Astrocyte (in vitro differentiated cells and primary cell): ENCODE data around the gene SUV39H2. TPM values are rescaled to one million over a fixed set of nuclear protein-coding genes. Genes with fewer than 3 reads are reported as not detected.
"Not testable (repeated sequence)": the region's sequence is repeated elsewhere in the genome, so short reads cannot be mapped to it uniquely, and the experiment has no call there.

Experiments
- DNase-seq: peaks from one replicate; pipeline ENCODE4 v3.0.0-alpha.2; 2010; ENCODE audit warnings: low read depth
- FAIRE-seq: peaks from 2 replicates; lab custom pipeline; 2011; peaks lifted over from hg19 to GRCh38; lab: Jason Lieb, UNC
- H2AFZ ChIP-seq: 2 replicates; pipeline ENCODE4 v1.6.0; 2012; ENCODE audit warnings: low read depth, low read length, inconsistent platforms
- H3K27ac ChIP-seq: 2 replicates; pipeline ENCODE4 v1.5.1; 2011; ENCODE audit warnings: low read depth, low read length, inconsistent platforms
- H3K27me3 ChIP-seq: 2 replicates; pipeline ENCODE4 v1.6.0; 2011; ENCODE audit warnings: low read length, inconsistent platforms; ENCODE audit not compliant: insufficient read depth
- H3K36me3 ChIP-seq: 2 replicates; pipeline ENCODE4 v1.5.1; 2011; ENCODE audit warnings: low read length, inconsistent platforms; ENCODE audit not compliant: insufficient read depth
- H3K4me1 ChIP-seq: 2 replicates; pipeline ENCODE4 v1.5.1; 2011; ENCODE audit warnings: low read length, inconsistent platforms; ENCODE audit not compliant: insufficient read depth
- H3K4me2 ChIP-seq: 2 replicates; pipeline ENCODE4 v1.6.0; 2012; ENCODE audit warnings: low read length, inconsistent platforms
- H3K4me3 ChIP-seq: 2 replicates; pipeline ENCODE4 v1.5.1; 2011; ENCODE audit warnings: low read depth, mild to moderate bottlenecking, low read length, inconsistent platforms; ENCODE audit not compliant: insufficient read depth
- H3K79me2 ChIP-seq: 2 replicates; pipeline ENCODE4 v1.6.0; 2012; ENCODE audit warnings: mild to moderate bottlenecking, low read length, inconsistent platforms; ENCODE audit not compliant: insufficient read depth
- H3K9ac ChIP-seq: 2 replicates; pipeline ENCODE4 v1.6.0; 2012; ENCODE audit warnings: mild to moderate bottlenecking, low read length, inconsistent platforms
- H3K9me3 ChIP-seq: 2 replicates; pipeline ENCODE4 v1.5.1; 2012; ENCODE audit warnings: low read depth, mild to moderate bottlenecking, low read length, inconsistent platforms; ENCODE audit not compliant: insufficient read depth
- H4K20me1 ChIP-seq: 2 replicates; pipeline ENCODE4 v1.6.0; 2012; ENCODE audit warnings: low read length, inconsistent platforms; ENCODE audit not compliant: insufficient read depth
- H3K27ac Mint-ChIP-seq: one replicate; pipeline ENCODE4 v1.8.0; 2021; ENCODE audit warnings: mild to moderate bottlenecking, mixed read lengths; ENCODE audit not compliant: unreplicated experiment
- H3K27me3 Mint-ChIP-seq: one replicate; pipeline ENCODE4 v1.8.0; 2021; ENCODE audit warnings: low read depth, mixed read lengths; ENCODE audit not compliant: unreplicated experiment
- H3K36me3 Mint-ChIP-seq: one replicate; pipeline ENCODE4 v1.8.0; 2021; ENCODE audit warnings: low read depth, mixed read lengths; ENCODE audit not compliant: unreplicated experiment
- H3K4me1 Mint-ChIP-seq: one replicate; pipeline ENCODE4 v1.8.0; 2021; ENCODE audit warnings: low read depth, mixed read lengths; ENCODE audit not compliant: unreplicated experiment
- H3K4me3 Mint-ChIP-seq: one replicate; pipeline ENCODE4 v1.8.0; 2021; ENCODE audit warnings: mild to moderate bottlenecking, moderate library complexity, mixed read lengths; ENCODE audit not compliant: unreplicated experiment
- H3K9me3 Mint-ChIP-seq: one replicate; pipeline ENCODE4 v1.8.0; 2021; ENCODE audit warnings: mild to moderate bottlenecking, mixed read lengths; ENCODE audit not compliant: unreplicated experiment
- EZH2 ChIP-seq: IDR thresholded peaks from 2 replicates; pipeline ENCODE4 v1.6.1; 2012; ENCODE audit warnings: mild to moderate bottlenecking, low read length, inconsistent platforms; ENCODE audit not compliant: insufficient read depth
- total RNA-seq: library from RNA; stranded (reverse); gene quantifications from 2 replicates; pipeline ENCODE4 v1.2.1, GENCODE V29; 2021
- TF ChIP-seq, protein P1 (sequence below): IDR thresholded peaks from 2 replicates; pipeline ENCODE4 v1.5.1; 2011; ENCODE audit warnings: low read depth, mild to moderate bottlenecking, inconsistent platforms, low read length, moderate library complexity; ENCODE audit not compliant: insufficient read depth

Gene SUV39H2
- total RNA-seq, 1 donor from 2014 or later = 10.6 TPM

DNA sequence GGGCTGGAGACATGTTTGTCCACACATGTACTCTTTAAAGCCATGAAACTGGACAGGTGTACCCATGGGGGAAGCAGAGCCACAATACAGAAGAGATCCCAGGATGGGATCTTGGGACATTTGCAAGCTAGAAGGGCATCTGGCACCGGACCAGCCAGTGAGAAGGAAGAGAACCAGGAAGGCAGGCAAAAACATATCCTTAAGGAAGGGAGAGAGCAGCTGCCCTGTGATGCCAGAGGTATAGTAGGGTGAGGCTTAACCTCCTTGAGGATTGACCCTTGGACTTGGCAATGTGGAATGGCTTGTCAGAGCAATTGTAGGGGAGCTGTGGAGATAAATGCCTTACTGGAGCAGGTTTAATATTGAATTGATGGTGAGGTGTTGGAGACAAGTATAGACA lies 17.9 kb upstream of the SUV39H2 start:
- no peaks in the 10 kb centered on the region for H3K4me1 ChIP-seq
- no peaks in the 10 kb centered on the region for H3K27me3 ChIP-seq
- no peak overlapping the region for H3K4me2 ChIP-seq
- peaks cover 3% of the 10 kb centered on the region for H3K36me3 ChIP-seq
- no peak overlapping the region for H3K4me3 Mint-ChIP-seq
- no peak overlapping the region for H2AFZ ChIP-seq
- DNase-seq (no peak), FAIRE-seq (no peak)
- H3K4me3 ChIP-seq = no peak overlapping the region
- H3K9ac ChIP-seq = no peak overlapping the region
- peaks cover 4% of the 10 kb centered on the region for H3K36me3 Mint-ChIP-seq
- H4K20me1 ChIP-seq = no peaks in the 10 kb centered on the region
- no peaks in the 10 kb centered on the region for H3K4me1 Mint-ChIP-seq
- no peaks in the 10 kb centered on the region for H3K79me2 ChIP-seq
- TF ChIP-seq EZH2 = no peak
- TF ChIP-seq, protein P1, sequence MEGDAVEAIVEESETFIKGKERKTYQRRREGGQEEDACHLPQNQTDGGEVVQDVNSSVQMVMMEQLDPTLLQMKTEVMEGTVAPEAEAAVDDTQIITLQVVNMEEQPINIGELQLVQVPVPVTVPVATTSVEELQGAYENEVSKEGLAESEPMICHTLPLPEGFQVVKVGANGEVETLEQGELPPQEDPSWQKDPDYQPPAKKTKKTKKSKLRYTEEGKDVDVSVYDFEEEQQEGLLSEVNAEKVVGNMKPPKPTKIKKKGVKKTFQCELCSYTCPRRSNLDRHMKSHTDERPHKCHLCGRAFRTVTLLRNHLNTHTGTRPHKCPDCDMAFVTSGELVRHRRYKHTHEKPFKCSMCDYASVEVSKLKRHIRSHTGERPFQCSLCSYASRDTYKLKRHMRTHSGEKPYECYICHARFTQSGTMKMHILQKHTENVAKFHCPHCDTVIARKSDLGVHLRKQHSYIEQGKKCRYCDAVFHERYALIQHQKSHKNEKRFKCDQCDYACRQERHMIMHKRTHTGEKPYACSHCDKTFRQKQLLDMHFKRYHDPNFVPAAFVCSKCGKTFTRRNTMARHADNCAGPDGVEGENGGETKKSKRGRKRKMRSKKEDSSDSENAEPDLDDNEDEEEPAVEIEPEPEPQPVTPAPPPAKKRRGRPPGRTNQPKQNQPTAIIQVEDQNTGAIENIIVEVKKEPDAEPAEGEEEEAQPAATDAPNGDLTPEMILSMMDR = no peak
- no peak overlapping the region for H3K27ac ChIP-seq
- H3K27me3 Mint-ChIP-seq = no peaks in the 10 kb centered on the region
- H3K9me3 ChIP-seq = no peaks in the 10 kb centered on the region
- H3K27ac Mint-ChIP-seq = no peak overlapping the region
- no peaks in the 10 kb centered on the region for H3K9me3 Mint-ChIP-seq

GRCh38 chr10:14864466-14864865 lies 14.2 kb upstream of the SUV39H2 start:
- H3K27ac ChIP-seq, H3K4me2 ChIP-seq, H3K9me3 ChIP-seq, H3K79me2 ChIP-seq, FAIRE-seq, H3K27me3 ChIP-seq, H3K9me3 Mint-ChIP-seq, H3K9ac ChIP-seq, H3K4me1 ChIP-seq, H3K27me3 Mint-ChIP-seq, H3K36me3 Mint-ChIP-seq, H3K4me3 ChIP-seq, H3K4me1 Mint-ChIP-seq, H2AFZ ChIP-seq, H4K20me1 ChIP-seq, H3K4me3 Mint-ChIP-seq, H3K27ac Mint-ChIP-seq, DNase-seq: not testable (repeated sequence)
- peaks cover 10% of the 10 kb centered on the region for H3K36me3 ChIP-seq

DNA sequence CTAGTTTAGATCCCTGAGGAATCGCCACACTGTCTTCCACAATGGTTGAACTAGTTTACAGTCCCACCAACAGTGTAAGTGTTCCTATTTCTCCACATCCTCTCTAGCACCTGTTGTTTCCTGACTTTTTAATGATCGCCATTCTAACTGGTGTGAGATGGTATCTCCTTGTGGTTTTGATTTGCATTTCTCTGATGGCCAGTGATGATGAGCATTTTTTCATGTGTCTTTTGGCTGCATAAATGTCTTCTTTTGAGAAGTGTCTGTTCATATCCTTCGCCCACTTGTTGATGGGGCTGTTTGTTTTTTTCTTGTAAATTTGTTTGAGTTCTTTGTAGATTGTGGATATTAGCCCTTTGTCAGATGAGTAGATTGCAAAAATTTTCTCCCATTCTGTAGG lies 13.8 kb upstream of the SUV39H2 start:
- H3K4me1 ChIP-seq, H3K4me3 ChIP-seq, H3K4me2 ChIP-seq, H3K4me1 Mint-ChIP-seq, H3K27me3 Mint-ChIP-seq, H3K27ac ChIP-seq, H3K27ac Mint-ChIP-seq, H3K4me3 Mint-ChIP-seq, H3K9ac ChIP-seq, H3K9me3 Mint-ChIP-seq, H3K79me2 ChIP-seq, H2AFZ ChIP-seq, H3K27me3 ChIP-seq, H4K20me1 ChIP-seq, H3K9me3 ChIP-seq, DNase-seq, H3K36me3 Mint-ChIP-seq, FAIRE-seq: not testable (repeated sequence)
- H3K36me3 ChIP-seq = peaks cover 10% of the 10 kb centered on the region
